ENCODE measurements around the gene ZNF22.

GRCh38 chr10:44969854-44970253 is 30.9 kb upstream of the ZNF22 start:
- TF ChIP-seq EP300 (IDR thresholded peaks at IDR 0.05; ENCODE audit: borderline replicate concordance in 1 of 2, low read depth in 2 of 2, low read length in 2 of 2): no peak
- no peak for TF ChIP-seq E2F6 (IDR thresholded peaks at IDR 0.05)
- no peak for TF ChIP-seq YY1 (IDR thresholded peaks at IDR 0.05; ENCODE audit: low read depth, low read length)
- no peak for TF ChIP-seq TAF1 (IDR thresholded peaks at IDR 0.05; ENCODE audit: low read depth, low read length)
- no peak for TF ChIP-seq BACH1 (IDR thresholded peaks at IDR 0.05; ENCODE audit: low read length)
- TF ChIP-seq CTCF (IDR thresholded peaks at IDR 0.05; ENCODE audit: control extremely low read depth in 1 of 3, insufficient read depth in 1 of 3, low read depth in 1 of 3, low read length in 3 of 3): no peak
- no peak for TF ChIP-seq SIN3A (conservative IDR thresholded peaks at IDR 0.05 in 1 of 2, IDR thresholded peaks at IDR 0.05 in 1 of 2; ENCODE audit: low read depth in 1 of 2, low read length in 2 of 2)
- no peak for TF ChIP-seq TCF12 (IDR thresholded peaks at IDR 0.05; ENCODE audit: low read depth, low read length)
